ENCODE results near the gene PODXL. TPM values are rescaled to one million over a fixed set of nuclear protein-coding genes. Genes with fewer than 3 reads are reported as not detected.

PODXL gene
- total and polyA plus RNA-seq, 3 donors from 2014 or later, result 15.4 to 27.3 (median 19.4) TPM

- no peak for DNase-seq
- no peaks in the 10 kb centered on the region for H3K36me3 ChIP-seq (ENCODE audit: low read depth, missing control alignments)
- TF ChIP-seq, protein P1, sequence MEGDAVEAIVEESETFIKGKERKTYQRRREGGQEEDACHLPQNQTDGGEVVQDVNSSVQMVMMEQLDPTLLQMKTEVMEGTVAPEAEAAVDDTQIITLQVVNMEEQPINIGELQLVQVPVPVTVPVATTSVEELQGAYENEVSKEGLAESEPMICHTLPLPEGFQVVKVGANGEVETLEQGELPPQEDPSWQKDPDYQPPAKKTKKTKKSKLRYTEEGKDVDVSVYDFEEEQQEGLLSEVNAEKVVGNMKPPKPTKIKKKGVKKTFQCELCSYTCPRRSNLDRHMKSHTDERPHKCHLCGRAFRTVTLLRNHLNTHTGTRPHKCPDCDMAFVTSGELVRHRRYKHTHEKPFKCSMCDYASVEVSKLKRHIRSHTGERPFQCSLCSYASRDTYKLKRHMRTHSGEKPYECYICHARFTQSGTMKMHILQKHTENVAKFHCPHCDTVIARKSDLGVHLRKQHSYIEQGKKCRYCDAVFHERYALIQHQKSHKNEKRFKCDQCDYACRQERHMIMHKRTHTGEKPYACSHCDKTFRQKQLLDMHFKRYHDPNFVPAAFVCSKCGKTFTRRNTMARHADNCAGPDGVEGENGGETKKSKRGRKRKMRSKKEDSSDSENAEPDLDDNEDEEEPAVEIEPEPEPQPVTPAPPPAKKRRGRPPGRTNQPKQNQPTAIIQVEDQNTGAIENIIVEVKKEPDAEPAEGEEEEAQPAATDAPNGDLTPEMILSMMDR (IDR thresholded peaks at IDR 0.05), result no peak
- H3K9me3 ChIP-seq, result no peaks in the 10 kb centered on the region
- H3K27me3 ChIP-seq, result no peaks in the 10 kb centered on the region
- 55% methylated on average over 5 of the region's 5 CpGs for WGBS, 2 donors
- no peaks in the 10 kb centered on the region for H3K4me1 ChIP-seq
- no peak overlapping the region for H3K27ac ChIP-seq
- H3K4me3 ChIP-seq, result no peak overlapping the region
- intact Hi-C loops (cut with DNase I; ENCODE audit: low total_unique reads), result no loop called here
Measured at GRCh38 chr7:131586259-131586658, 29.8 kb upstream of the PODXL start.

GRCh38 chr7:131583430-131583829 is 27.0 kb upstream of the PODXL start:
- Histone ChIP-seq H3K4me1 (no peaks in the 10 kb centered on the region), H3K9me3 (no peaks in the 10 kb centered on the region), H3K27ac (no peak overlapping the region), H3K4me3 (no peak overlapping the region), H3K36me3 (ENCODE audit: low read depth, missing control alignments) (no peaks in the 10 kb centered on the region), H3K27me3 (no peaks in the 10 kb centered on the region)
- TF ChIP-seq, protein P1 (IDR thresholded peaks at IDR 0.05), result no peak
- TF ChIP-seq POLR2A (IDR thresholded peaks at IDR 0.05), result no peak
- no peak for DNase-seq
- 89 to 94% methylated on average over 9 of the region's 9 CpGs for WGBS, 2 donors
- intact Hi-C loops (cut with DNase I; ENCODE audit: low total_unique reads), result no loop called here

GRCh38 chr7:131581241-131582051 is 25.0 kb upstream of the PODXL start:
- no peaks in the 10 kb centered on the region for H3K36me3 ChIP-seq (ENCODE audit: low read depth, missing control alignments)
- WGBS, 2 donors, result 49 to 60% methylated on average over 1 to 16 of the region's 16 CpGs
- no peak overlapping the region for H3K27ac ChIP-seq
- no peaks in the 10 kb centered on the region for H3K9me3 ChIP-seq
- H3K4me3 ChIP-seq, result no peak overlapping the region
- DNase-seq, result no peak
- TF ChIP-seq, protein P1 (IDR thresholded peaks at IDR 0.05), result no peak
- TF ChIP-seq POLR2A (IDR thresholded peaks at IDR 0.05), result no peak
- H3K27me3 ChIP-seq, result no peaks in the 10 kb centered on the region
- no peaks in the 10 kb centered on the region for H3K4me1 ChIP-seq
- intact Hi-C loops (cut with DNase I; ENCODE audit: low total_unique reads), result no loop called here

DNA sequence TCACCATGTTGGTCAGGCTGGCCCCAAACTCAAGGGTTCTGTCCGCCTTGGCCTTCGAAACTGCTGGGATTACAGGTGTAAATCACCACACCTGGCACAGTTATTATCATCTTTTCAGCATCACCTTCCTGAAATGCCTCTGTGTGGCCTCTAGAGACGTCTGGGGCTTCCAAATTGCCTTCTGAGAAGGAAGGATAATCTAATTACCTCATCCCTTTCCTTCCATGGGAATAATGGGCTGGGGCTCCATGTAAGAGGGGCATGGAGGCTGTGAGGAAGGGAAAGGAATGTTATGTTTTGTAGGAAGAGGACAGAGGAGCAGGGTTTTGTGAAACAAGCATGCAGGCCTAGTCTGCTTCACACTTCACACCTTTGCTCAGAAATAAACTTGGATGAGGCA is 22.2 kb upstream of the PODXL start:
- Histone ChIP-seq H3K27me3 (no peaks in the 10 kb centered on the region), H3K27ac (no peak overlapping the region), H3K4me1 (no peaks in the 10 kb centered on the region), H3K9me3 (no peaks in the 10 kb centered on the region), H3K4me3 (no peak overlapping the region), H3K36me3 (ENCODE audit: low read depth, missing control alignments) (no peaks in the 10 kb centered on the region)
- intact Hi-C loops (cut with DNase I; ENCODE audit: low total_unique reads), result no loop called here
- 58 to 92% methylated on average over 3 of the region's 3 CpGs for WGBS, 2 donors
- DNase-seq, result no peak
- TF ChIP-seq POLR2A (IDR thresholded peaks at IDR 0.05), result no peak
- TF ChIP-seq, protein P1 (IDR thresholded peaks at IDR 0.05), result no peak

GRCh38 chr7:131574741-131575140 is 18.3 kb upstream of the PODXL start:
- intact Hi-C loops (cut with DNase I; ENCODE audit: low total_unique reads), result no loop called here
- no peaks in the 10 kb centered on the region for H3K27me3 ChIP-seq
- no peaks in the 10 kb centered on the region for H3K36me3 ChIP-seq (ENCODE audit: low read depth, missing control alignments)
- no peak overlapping the region for H3K27ac ChIP-seq
- H3K9me3 ChIP-seq, result no peaks in the 10 kb centered on the region
- H3K4me3 ChIP-seq, result no peak overlapping the region
- TF ChIP-seq POLR2A (IDR thresholded peaks at IDR 0.05), result no peak
- TF ChIP-seq, protein P1 (IDR thresholded peaks at IDR 0.05), result no peak
- no peaks in the 10 kb centered on the region for H3K4me1 ChIP-seq
- 83 to 84% methylated on average over 6 of the region's 6 CpGs for WGBS, 2 donors
- DNase-seq, result no peak

All from testis (tissue), 3 donors.